ENCODE results near the gene FOXRED2. TPM values are rescaled to one million over a fixed set of nuclear protein-coding genes. Genes with fewer than 3 reads are reported as not detected.

FOXRED2 gene
- total and polyA plus RNA-seq, 2 experiments from 2014 or later: 22.3 to 25.7 TPM

DNA sequence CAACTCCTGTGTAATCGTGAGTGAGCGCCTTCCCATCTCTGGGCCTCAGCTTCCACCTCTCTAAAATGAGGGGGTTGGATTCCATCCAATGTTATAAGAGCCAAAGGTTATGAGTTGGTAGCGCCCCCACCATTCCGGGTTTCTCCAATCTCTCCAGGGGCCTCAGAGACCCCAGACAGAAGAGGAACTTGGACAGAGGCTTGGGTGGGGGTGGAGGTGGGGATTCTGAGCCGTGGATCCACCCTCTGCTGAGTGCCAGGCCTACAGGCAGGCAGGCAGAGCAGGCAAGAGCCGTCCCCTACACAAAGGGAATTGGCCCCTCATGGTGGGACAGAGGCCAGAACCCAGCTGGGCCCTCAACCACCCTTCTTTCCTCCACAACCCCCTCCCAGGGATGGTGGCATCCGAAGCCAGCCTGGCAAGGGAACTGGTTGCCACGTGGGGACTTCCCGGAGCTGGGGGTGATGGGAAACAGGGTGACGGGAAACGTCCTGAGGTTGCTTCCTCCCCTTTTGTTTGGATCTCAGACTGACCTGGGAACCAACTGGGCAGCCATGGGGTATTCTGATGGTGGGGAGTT is 57.2 kb downstream of the FOXRED2 start:
- no peak overlapping the region for H3K4me3 ChIP-seq
- no peak overlapping the region for H3K27ac ChIP-seq
- no peak for DNase-seq (ENCODE audit: low read depth in 1 of 2, low spot score in 1 of 2)
- no peaks in the 10 kb centered on the region for H3K27me3 ChIP-seq
- peaks cover 17% of the 10 kb centered on the region for H3K4me1 ChIP-seq (ENCODE audit: low read depth)
- no peaks in the 10 kb centered on the region for H3K36me3 ChIP-seq
- no peaks in the 10 kb centered on the region for H3K9me3 ChIP-seq (ENCODE audit: low read depth)
- TF ChIP-seq, protein P1, sequence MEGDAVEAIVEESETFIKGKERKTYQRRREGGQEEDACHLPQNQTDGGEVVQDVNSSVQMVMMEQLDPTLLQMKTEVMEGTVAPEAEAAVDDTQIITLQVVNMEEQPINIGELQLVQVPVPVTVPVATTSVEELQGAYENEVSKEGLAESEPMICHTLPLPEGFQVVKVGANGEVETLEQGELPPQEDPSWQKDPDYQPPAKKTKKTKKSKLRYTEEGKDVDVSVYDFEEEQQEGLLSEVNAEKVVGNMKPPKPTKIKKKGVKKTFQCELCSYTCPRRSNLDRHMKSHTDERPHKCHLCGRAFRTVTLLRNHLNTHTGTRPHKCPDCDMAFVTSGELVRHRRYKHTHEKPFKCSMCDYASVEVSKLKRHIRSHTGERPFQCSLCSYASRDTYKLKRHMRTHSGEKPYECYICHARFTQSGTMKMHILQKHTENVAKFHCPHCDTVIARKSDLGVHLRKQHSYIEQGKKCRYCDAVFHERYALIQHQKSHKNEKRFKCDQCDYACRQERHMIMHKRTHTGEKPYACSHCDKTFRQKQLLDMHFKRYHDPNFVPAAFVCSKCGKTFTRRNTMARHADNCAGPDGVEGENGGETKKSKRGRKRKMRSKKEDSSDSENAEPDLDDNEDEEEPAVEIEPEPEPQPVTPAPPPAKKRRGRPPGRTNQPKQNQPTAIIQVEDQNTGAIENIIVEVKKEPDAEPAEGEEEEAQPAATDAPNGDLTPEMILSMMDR (IDR thresholded peaks at IDR 0.05; ENCODE audit: low read depth, low read length): no peak

DNA sequence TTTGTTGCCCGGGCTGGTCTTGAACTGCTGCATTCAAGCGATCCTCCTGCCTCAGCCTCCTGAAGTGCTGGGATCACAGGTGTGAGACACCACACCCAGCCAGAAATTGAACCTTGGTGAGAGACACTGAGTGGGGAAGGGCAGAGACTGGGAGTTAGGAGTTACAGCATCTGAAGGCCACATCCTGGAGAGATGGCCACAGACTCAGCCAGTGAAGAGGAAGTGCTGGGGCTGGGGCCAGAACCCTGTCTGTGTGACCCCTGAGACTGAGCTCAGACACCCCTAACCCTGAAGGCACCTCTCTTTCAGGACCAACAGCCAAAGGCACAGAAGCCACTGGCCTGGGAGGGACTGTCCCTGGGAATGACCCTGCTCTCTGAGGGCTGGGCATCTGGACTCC is 59.2 kb downstream of the FOXRED2 start:
- Histone ChIP-seq H3K27ac (no peak overlapping the region), H3K27me3 (no peaks in the 10 kb centered on the region), H3K4me3 (no peak overlapping the region), H3K9me3 (ENCODE audit: low read depth) (no peaks in the 10 kb centered on the region), H3K36me3 (no peaks in the 10 kb centered on the region), H3K4me1 (ENCODE audit: low read depth) (peaks cover 9% of the 10 kb centered on the region)
- TF ChIP-seq, protein P1 (IDR thresholded peaks at IDR 0.05; ENCODE audit: low read depth, low read length): no peak
- no peak for DNase-seq (ENCODE audit: low read depth in 1 of 2, low spot score in 1 of 2)

DNA sequence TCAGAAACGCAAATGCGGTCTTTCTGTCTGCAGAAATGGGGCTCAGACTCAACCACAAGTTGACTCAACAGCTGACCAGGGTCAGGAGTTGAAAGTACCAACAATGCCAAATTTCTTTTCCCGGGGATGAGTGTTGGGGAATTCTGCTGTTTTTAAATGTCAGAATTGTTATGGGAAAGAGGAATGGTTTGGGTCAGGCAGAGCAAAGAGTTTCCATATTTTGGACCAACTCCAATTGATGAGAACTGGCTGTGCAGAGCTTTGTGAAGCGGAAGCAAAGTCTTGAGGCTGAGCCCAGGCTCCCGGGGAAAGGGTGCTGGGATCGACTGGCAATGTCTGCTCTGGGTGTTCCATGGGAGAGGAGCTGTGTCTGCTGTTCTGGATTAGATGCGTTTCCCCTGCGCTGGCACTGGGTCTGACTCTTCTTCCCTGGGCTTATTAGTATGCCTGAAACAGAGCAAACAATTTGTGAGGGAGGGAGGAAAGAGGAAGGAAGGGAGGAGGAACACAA is 61.6 kb downstream of the FOXRED2 start:
- no peaks in the 10 kb centered on the region for H3K4me1 ChIP-seq (ENCODE audit: low read depth)
- no peaks in the 10 kb centered on the region for H3K36me3 ChIP-seq
- TF ChIP-seq, protein P1 (IDR thresholded peaks at IDR 0.05; ENCODE audit: low read depth, low read length): no peak
- peak in 1 of 2 donors; percentile 94 for DNase-seq (ENCODE audit: low read depth in 1 of 2, low spot score in 1 of 2)
- H3K27ac ChIP-seq: no peak overlapping the region
- no peaks in the 10 kb centered on the region for H3K9me3 ChIP-seq (ENCODE audit: low read depth)
- no peaks in the 10 kb centered on the region for H3K27me3 ChIP-seq
- H3K4me3 ChIP-seq: no peak overlapping the region

DNA sequence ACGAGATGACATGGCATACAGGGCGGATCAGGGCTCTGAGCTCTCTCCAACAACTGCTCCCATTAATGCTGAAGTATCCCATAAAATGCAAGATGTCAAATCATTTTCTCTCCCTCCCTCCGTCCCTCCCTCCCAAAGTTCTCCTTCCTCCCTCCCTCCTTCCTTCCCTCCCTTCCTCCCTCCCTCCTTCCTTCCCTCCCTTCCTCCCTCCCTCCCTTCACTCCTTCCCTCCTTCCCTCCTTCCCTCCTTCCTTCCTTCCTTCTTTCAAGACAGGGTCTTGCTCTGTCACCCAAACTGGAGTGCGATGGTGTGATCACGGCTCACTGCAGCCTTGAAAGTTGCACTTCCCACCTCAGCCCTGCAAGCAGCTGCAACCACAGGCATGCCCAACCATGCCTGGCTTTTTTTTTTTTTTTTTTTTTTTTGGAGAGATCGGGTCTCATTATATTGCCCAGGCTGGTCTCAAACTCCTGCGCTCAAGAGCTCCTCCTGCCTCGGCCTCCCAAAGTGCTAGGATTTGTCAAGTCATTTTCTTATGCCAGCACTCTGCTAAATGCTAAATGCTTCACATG is 63.6 kb downstream of the FOXRED2 start:
- Histone ChIP-seq H3K9me3 (ENCODE audit: low read depth) (no peaks in the 10 kb centered on the region), H3K4me3 (no peak overlapping the region), H3K27ac (no peak overlapping the region), H3K27me3 (no peaks in the 10 kb centered on the region), H3K36me3 (no peaks in the 10 kb centered on the region), H3K4me1 (ENCODE audit: low read depth) (no peaks in the 10 kb centered on the region)
- TF ChIP-seq, protein P1 (IDR thresholded peaks at IDR 0.05; ENCODE audit: low read depth, low read length): no peak
- no peak for DNase-seq (ENCODE audit: low read depth in 1 of 2, low spot score in 1 of 2)

DNA sequence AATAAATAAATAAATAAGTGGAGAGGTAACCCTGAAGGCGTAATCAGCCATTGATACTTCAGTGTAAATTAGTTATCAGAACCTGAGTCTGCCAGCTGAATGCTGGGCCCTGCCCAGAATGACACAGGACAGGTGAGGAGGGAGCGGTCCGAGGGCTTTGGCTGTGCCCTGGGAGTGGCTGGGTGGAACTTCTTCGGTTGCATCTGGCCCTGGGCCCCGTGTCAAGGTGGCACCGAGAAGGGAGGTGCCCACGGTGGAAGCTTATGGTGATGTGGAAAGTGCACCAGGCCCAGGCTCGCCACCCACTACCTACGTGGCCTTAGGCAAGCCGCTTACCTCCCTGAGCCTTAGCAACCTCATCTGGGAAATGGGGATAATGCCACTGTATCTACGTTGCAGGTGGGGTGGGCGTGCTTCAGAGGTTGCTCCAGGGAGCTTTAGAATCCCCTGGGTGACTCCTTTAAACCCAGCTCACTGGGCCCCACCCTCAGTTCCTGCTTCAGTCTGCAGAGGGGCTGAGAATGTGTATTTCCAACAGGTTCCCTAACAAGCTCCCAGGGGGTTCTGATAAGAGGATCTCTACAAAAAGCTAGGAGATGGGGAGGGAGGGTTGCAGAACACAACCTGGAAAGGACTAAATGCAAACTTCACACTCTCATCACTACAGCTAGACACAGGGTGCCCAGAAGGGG is 64.2 kb downstream of the FOXRED2 start:
- no peak for DNase-seq (ENCODE audit: low read depth in 1 of 2, low spot score in 1 of 2)
- TF ChIP-seq, protein P1 (IDR thresholded peaks at IDR 0.05; ENCODE audit: low read depth, low read length): no peak

More for the DNA sequence above, 64.2 kb downstream of the FOXRED2 start:
- Histone ChIP-seq H3K4me1 (ENCODE audit: low read depth) (no peaks in the 10 kb centered on the region), H3K36me3 (no peaks in the 10 kb centered on the region), H3K27me3 (no peaks in the 10 kb centered on the region), H3K4me3 (no peak overlapping the region), H3K9me3 (ENCODE audit: low read depth) (no peaks in the 10 kb centered on the region), H3K27ac (no peak overlapping the region)

All from cardiac muscle cell (in vitro differentiated cells and primary cell).